CD4-positive, alpha-beta T cell treated with Interleukin-17A for 1 hour (primary cell): Measurements from ENCODE around the gene MTUS2.
A peak's percentile ranks its signal among the peaks of the same experiment; 100 is the strongest.
"Not testable (repeated sequence)": the region's sequence is repeated elsewhere in the genome, so short reads cannot be mapped to it uniquely, and the experiment has no call there.

Source experiments
- DNase-seq: peaks from one replicate; pipeline ENCODE4 v3.0.0-alpha.2; 2020

Gene MTUS2

GRCh38 chr13:29345860-29346582 lies 525.9 kb downstream of the MTUS2 start:
- DNase-seq, result not testable (repeated sequence)

DNA sequence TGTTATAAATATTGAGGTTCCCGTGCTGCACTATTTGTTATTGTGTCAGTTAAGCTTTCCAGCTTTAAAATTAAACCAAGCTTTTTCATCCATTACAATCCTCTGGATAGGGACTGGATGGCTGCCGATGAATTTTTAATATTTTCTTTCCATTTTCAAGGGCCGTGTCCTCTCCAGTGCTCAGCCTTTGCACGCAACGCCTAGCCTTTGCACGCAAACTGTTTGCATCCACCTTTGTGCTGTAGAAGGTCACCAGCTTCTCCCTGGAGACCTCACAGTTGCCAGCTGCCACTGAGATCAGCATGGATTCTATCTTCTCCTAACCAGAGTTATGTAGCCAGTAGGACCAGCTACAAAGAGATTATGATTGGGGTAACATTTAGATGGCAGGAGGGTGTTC lies 534.9 kb downstream of the MTUS2 start:
- DNase-seq, result no peak

DNA sequence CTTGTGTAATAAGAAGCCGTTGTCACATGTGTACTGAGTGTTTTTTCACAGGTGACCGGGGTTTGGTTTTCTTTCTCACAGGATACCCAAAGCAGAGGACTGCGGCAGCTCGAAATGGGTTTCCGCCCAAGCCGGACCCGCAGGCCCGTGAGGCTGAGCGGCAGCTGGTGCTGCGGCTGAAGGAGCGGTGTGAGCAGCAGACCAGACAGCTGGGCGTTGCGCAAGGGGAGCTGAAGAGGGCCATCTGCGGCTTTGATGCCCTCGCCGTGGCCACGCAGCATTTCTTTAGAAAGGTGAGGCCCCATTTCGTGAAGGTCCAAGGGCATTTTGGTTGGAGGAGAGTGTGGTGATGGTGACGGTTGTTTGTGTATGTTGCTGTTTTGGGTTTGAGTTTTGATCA lies 539.0 kb downstream of the MTUS2 start:
- DNase-seq, result no peak

DNA sequence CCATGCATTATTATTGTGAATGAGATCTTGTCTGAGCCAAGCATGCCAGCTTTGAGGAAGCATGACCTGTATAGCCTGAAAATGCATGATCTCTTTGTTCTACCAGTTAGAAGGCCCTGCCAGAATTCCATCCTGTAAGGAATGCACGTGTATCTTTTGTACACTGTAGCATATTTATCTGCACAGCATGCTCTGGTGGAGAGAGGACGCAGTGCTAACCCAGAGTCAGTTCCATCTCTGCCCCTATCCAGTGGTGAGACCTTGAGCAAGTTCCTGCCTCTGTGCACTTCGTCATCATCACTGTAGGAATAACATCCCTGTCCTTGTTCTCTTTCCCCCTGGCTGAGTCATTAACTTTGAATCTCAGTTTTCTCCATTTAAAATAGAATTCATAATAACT lies 541.6 kb downstream of the MTUS2 start:
- no peak for DNase-seq

GRCh38 chr13:29362849-29363604 lies 542.9 kb downstream of the MTUS2 start:
- peak; percentile 51 for DNase-seq

- DNase-seq, result peak; percentile 33
Measured at GRCh38 chr13:29369060-29369743, 549.1 kb downstream of the MTUS2 start.

DNA sequence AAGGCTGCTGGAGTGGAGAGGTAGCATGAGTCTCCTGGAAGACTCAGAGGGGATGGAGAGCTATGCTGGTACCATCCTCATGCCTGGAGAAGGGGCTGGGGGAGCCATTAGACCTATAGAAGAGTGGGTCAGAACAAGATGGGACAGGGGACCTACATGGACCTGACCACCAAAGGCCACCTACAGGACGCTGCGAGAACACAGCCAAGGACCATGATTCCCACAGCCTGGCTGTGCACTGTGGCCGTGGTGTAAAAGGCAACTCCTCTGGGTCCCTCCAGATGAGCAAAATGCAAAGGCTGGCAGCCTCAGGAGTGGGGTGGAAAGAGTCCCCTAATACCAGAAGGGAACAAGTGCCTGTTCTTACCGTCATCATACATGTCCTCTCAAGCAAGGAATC lies 559.1 kb downstream of the MTUS2 start:
- DNase-seq, result no peak

DNA sequence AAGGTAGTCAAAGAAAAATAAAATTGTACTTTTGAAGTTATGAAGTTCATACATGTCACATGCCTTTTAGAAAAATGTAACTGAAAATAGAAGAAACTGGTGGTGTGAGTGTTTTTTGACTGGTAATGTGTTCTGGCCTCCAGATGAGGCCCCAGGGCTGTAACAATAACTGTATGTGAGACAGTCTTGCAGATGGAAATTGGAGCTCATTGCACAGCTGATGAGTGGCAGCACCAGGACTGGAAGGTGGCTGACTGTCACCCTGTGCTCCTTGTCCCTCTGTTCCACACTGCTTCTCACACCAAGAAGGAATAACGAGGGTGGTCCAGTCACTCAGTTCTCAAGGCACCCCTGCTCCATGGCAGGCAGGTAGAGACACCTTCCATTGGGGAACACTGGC lies 559.7 kb downstream of the MTUS2 start:
- no peak for DNase-seq

DNA sequence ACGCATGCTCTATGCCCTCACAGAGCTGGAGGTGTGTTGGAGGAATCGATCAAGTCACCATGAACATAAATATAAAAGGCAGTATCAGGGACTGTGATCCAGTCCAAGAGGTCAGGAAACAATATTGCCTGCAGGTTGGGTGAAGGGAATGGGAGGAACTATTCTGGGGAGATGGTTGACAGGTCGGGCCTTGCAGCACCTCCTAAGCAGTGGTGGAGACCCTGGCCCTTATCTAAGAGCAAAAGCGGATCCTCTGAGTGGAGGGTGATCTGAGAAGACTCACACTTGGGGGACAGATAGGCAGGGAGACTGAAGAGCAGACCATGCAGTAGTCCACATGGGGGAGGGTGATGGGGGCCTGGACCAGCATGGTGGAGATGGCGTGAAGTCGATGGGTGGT lies 561.9 kb downstream of the MTUS2 start:
- DNase-seq, result no peak

- DNase-seq, result no peak
Measured at GRCh38 chr13:29383476-29383875, 563.3 kb downstream of the MTUS2 start.

- no peak for DNase-seq
Measured at GRCh38 chr13:29384466-29384865, 564.3 kb downstream of the MTUS2 start.

GRCh38 chr13:29384871-29385270 lies 564.7 kb downstream of the MTUS2 start:
- no peak for DNase-seq

- DNase-seq, result no peak
Measured at GRCh38 chr13:29386246-29386645, 566.1 kb downstream of the MTUS2 start.

DNA sequence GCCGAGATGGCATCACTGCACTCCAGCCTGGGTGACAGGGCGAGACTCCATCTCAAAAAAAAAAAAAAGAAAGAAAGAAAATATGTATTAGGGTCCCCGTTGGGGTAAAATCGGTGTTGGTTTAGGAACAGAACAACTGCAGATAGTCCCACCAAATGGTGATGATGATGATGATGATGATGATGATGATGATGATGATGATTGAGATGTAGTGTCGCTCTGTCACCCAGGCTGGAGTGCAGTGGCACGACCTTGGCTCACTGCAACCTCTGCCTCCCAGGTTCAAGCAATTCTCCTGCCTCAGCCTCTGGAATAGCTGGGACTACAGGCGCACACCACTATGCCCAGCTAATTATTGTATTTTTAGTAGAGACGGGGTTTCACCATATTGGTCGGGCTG lies 570.5 kb downstream of the MTUS2 start:
- not testable (repeated sequence) for DNase-seq

DNA sequence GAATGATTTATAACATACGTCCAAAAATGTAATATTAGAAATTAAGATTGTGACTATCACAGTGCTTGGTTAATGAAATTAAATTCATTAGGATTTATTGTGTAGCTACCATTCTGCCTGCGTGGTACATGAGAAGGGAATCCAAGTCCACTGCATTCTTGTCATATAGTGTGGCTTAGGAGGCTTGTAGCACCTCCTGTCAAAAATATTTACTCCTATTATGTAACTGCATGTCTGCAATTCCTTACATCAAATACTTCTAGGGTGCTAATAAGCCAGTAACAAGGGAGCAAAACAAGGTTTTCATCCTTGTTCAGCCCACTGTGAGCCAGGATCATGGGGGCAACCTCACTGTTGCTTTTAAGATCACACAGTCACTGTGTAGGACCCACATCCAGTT lies 576.3 kb downstream of the MTUS2 start:
- DNase-seq, result no peak

GRCh38 chr13:29397265-29397664 lies 577.1 kb downstream of the MTUS2 start:
- DNase-seq, result no peak

DNA sequence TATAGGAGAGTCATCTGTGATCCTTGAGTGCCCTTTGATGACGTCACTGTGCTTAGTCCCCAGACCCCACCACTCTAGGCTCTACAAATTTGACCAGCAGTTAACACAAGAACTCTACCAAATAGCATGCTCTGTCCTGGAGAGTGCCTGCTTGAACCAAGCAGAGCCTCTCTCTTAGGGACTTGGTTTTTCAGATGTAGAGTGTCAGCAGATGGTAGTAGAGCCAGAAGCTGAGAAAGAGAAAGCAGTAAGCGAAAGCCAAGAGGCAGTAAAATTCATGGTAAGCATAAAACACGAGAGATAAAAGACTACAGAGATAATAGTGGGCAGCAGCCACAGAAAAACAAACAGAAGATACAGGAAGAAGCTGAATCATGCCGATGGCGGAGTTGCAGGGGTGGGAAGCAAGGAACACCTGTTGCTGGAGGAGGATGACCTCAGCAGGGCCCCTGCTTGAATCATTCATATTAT lies 582.1 kb downstream of the MTUS2 start:
- DNase-seq, result no peak

DNA sequence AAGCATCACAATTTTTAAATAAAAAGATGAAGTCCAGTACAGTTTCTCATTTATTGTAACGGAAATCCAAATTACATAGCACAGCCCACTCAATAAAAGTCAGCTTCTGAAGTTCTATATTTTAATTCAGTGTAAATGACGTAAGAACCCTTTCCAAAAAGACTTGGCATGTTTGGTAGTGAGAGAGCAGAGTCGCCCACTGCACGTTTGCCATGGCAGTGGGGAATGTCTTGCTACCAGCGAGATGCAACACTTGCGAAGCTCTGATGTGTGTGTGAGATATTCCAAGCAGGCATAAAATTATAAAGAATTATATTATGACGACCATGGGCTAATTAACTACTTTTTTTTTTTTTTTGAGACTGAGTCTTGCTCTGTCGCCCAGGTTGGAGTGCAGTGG lies 585.3 kb downstream of the MTUS2 start:
- DNase-seq, result no peak

GRCh38 chr13:29411481-29411880 lies 591.3 kb downstream of the MTUS2 start:
- no peak for DNase-seq

GRCh38 chr13:29418026-29418425 lies 597.9 kb downstream of the MTUS2 start:
- DNase-seq, result no peak

GRCh38 chr13:29421118-29421517 lies 601.0 kb downstream of the MTUS2 start:
- no peak for DNase-seq

DNA sequence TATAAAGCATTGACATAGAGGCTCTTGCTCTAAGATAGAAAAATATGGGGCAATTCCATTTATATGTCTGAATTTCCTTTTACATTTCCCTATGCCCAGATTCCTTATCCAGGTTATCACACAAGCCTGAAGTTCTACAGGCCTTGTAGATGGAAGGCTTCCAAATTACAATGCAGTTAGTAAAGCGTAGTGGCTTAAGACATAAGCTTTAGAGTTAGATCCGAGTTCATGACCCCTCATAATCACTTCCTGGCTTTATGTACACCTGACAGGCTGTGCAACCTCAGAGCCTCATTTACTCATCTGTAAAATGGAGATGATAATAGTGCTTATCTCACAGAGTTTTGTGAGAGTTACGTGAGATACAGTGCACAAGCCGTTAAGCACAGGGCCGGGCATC lies 601.9 kb downstream of the MTUS2 start:
- no peak for DNase-seq

DNA sequence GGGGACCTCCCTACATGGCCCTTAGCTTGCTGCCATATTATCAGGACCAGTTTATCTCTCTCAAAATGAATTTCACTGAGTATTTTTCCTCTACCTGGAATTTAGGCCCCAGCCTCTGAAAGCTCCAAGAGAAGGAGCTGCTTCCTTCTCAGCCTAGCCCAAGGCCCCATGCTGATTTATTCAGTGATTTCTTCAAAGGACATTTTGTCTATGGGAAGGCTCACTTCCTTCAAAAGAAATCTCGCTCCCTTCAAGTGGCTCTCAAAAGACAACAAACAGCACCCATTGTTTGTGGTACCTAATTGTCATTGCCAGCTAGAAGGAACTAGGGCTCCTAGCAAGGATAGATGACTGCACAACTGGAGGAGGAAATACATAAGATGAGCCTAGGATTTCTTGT lies 602.9 kb downstream of the MTUS2 start:
- no peak for DNase-seq

- DNase-seq, result no peak
Measured at GRCh38 chr13:29427937-29428309, 607.8 kb downstream of the MTUS2 start.
